Activated CD4-positive, alpha-beta T cell treated with anti-CD3 and anti-CD28 coated beads for 24 hours (primary cell): Measurements from ENCODE around the gene CDCA8.
"Not testable (repeated sequence)": the region's sequence is repeated elsewhere in the genome, so short reads cannot be mapped to it uniquely, and the experiment has no call there.

Experiments used
- DNase-seq, 2 donors: peaks; one replicate each; pipeline ENCODE4 v3.0.0-alpha.2; 2020; ENCODE audit warnings: low read depth in 2 of 2

The CDCA8 gene

DNA sequence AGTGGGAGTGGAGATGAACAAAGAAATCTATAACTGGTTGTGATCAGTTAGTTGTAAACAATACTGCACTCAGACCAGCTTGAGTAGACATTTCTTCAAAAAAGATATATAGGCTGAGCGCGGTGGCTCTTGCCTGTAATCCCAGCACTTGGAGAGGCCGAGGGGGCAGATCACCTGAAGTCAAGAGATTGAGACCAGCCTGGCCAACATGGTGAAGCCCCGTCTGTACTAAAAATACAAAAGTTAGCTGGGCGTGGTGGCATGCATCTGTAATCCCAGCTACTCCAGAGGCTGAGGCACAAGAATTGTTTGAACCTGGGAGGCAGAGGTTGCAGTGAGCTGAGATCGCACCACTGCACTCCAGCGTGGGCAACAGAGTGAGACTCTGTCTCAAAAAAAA is 45.7 kb downstream of the CDCA8 start:
- not testable (repeated sequence) for DNase-seq

DNA sequence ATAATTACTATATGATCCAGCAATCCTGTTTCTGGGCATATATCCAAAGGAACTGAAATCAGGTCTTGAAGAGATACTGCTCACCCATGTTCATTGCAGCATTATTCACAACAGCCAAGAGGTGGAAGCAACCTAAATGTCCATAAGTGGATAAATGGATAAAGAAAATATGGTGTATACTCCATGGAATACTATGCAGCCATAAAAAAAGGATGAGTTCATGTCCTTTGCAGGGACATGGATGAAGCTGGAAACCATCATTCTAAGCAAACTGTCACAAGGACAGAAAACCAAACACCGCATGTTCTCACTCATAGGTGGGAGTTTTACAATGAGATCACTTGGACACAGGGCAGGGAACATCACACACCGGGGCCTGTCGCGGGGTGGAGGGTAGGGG is 46.3 kb downstream of the CDCA8 start:
- DNase-seq: not testable (repeated sequence)

DNA sequence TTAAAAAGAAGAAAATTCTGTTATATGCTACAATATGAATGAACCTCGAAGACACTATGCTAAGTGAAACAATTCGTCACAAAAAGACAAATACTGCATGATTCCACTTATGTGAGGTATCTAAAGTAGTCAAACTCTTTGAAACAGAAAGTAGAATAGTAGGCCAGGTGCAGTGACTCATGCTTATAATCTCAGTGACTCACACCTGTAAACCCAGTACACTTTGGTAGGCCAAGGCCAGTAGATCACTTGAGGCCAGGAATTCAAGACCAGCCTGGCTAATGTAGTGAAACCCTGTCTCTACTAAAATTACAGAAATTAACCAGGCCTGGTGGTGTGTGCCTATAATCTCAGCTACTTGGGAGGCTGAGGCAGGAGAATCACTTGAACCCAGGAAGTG is 46.9 kb downstream of the CDCA8 start:
- no peak for DNase-seq

- no peak for DNase-seq
Measured at GRCh38 chr1:37741130-37741529, 48.8 kb downstream of the CDCA8 start.

DNA sequence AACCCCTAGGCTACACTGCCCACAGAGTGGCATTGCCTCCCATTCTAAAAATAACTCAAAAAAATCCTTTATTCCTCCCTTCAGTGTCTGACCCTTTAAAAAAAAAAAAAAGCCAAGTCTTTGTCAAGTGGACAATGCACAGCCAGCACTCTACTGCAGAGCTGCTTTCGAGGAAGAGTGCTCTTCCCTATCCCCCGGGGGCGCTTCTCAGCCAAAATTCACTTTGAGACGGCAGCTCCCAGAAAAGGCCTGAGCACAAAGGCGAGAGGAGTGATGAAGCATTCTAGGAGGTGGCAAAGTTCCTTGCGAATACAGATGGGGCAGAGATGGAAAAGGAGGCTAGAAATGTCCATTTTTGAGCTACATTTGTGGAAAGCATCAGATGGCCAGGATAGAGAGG is 49.3 kb downstream of the CDCA8 start:
- no peak for DNase-seq

GRCh38 chr1:37746806-37747205 is 54.5 kb downstream of the CDCA8 start:
- DNase-seq: no peak

DNA sequence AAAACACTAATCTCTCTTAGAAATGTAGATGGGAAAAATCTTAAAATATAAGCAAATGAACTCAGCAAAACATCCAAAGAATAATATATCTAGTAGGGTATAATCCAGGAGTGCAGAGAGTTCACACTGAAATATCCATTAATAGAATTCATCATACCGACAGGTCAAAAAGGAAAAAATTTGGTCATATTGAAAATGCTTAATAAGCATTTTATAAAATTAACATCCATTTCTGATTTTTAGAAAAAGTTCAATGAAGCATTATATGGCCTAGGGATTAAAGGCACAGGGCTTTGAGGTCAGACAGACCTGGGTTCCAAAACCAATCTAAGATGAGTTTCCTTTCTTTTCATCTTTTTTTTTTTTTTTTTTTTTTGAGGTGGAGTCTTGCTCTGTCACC is 56.2 kb downstream of the CDCA8 start:
- DNase-seq: no peak

- no peak for DNase-seq
Measured at GRCh38 chr1:37752213-37752582, 59.9 kb downstream of the CDCA8 start.

- peak in 1 of 2 donors; percentile 33 for DNase-seq
Measured at GRCh38 chr1:37752583-37753471, 60.5 kb downstream of the CDCA8 start.

- DNase-seq: no peak
Measured at GRCh38 chr1:37753473-37754321, 61.4 kb downstream of the CDCA8 start.

GRCh38 chr1:37755290-37755689 is 63.0 kb downstream of the CDCA8 start:
- peak in 1 of 2 donors; percentile 15 for DNase-seq

DNA sequence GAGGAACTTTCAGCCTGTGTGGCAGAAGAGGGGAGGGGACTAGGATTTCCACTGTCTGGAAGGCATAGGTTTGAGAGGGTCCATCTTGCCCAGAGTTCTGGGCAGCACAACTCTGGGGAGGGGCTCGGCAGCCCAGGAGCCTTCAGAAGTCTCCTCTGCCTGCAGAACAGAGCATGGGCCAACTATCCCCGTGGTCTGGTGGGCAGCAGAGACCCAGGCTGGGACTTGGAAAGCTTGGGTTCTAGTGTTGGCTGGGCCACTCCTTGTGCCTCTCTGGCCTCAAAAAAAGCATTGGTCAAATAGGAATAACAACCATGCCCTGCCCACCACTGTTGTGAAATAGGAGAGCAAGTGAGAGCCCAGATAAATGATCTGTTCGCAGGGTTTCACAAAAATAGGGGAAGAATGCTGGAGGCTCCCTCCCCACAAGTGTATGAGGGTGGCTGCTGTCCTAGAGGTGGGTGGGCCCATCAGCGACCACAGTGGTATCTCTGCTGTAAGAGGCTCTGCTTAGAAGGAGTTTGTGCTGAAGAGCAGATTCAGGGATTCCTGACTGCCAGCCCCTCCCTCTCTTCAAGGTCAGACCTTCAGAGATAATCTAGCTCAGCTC is 63.7 kb downstream of the CDCA8 start:
- DNase-seq: no peak
